ENCODE measurements around the gene PARS2. TPM values are rescaled to one million over a fixed set of nuclear protein-coding genes. Genes with fewer than 3 reads are reported as not detected.

The PARS2 gene
- total RNA-seq, 1 donor from 2014 or later, result 5.1 TPM

DNA sequence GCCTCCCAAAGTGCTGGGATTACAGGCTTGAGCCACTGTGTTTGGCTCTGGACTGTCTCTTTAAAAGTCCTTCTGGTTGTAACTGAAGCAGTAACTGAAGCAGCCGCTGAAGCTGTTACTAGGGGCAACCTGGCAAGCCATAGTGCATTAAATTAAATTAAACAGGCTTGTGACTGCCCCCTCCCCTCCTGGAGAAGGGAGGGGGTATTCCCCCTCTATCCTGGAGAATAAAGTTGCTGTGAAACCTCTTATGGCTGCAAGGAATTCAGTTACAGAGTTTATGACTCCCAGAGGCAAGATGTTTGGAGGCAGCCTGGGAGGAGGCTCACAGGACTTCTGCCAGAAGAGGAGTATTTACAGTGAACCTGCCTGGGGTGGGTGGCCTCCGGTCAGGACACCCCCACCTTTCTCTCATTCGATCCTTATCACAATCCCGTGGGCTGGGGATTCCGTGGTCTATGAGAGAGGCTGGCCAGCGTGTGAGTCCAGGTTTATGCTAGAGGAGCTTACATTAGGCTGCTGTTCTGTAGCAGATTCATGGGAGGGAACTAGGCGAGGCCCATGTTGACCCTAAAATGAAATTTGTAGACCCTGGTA lies 28.5 kb upstream of the PARS2 start:
- no peak for DNase-seq
- intact Hi-C loops (cut with micrococcal nuclease), result no loop called here

DNA sequence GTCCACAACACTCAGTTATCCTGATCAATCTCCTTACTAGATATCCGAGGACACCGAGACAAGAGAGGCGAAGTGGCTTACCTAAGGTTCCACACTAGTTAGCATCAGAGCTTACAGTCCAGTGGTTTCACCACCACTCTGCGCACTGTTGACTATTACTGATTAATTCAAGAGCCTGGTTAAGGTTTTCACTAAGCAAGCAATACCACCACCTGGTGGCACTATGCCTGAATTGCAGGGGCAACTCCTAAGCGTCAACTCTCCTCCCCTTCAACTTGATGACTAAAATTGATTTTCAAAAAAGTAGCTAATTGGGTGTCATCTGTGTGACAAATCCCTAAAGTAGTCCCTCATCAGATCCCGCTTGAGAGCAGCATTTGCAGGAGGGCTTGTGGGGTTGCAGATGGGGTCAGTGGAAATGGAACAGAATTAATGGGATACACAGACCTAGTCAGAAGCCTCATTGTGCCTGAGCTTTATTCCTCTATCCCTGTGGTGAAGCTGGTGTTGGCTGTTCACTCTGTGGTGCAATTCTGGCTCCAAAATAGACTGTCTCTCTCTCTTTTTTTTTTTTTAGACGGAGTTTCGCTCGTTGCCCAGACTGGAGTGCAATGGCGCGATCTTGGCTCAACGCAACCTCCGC lies 27.7 kb upstream of the PARS2 start:
- H3K36me3 ChIP-seq, result no peaks in the 10 kb centered on the region
- H3K4me3 ChIP-seq, result no peak overlapping the region
- H3K27me3 ChIP-seq (ENCODE audit: low read depth), result peaks cover 45% of the 10 kb centered on the region
- no peak for DNase-seq
- TF ChIP-seq, protein P1, sequence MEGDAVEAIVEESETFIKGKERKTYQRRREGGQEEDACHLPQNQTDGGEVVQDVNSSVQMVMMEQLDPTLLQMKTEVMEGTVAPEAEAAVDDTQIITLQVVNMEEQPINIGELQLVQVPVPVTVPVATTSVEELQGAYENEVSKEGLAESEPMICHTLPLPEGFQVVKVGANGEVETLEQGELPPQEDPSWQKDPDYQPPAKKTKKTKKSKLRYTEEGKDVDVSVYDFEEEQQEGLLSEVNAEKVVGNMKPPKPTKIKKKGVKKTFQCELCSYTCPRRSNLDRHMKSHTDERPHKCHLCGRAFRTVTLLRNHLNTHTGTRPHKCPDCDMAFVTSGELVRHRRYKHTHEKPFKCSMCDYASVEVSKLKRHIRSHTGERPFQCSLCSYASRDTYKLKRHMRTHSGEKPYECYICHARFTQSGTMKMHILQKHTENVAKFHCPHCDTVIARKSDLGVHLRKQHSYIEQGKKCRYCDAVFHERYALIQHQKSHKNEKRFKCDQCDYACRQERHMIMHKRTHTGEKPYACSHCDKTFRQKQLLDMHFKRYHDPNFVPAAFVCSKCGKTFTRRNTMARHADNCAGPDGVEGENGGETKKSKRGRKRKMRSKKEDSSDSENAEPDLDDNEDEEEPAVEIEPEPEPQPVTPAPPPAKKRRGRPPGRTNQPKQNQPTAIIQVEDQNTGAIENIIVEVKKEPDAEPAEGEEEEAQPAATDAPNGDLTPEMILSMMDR (IDR thresholded peaks at IDR 0.05; ENCODE audit: borderline replicate concordance), result peak; percentile 39
- H3K27ac ChIP-seq (replicated peaks), result no peak overlapping the region
- intact Hi-C loops (cut with micrococcal nuclease), result no loop called here
- H3K4me1 ChIP-seq, result no peaks in the 10 kb centered on the region
- H3K9me3 ChIP-seq (replicated peaks), result peaks cover 13% of the 10 kb centered on the region

More for the DNA sequence above, 28.5 kb upstream of the PARS2 start:
- H3K4me1 ChIP-seq, result no peaks in the 10 kb centered on the region
- H3K9me3 ChIP-seq (replicated peaks), result peaks cover 13% of the 10 kb centered on the region
- peaks cover 40% of the 10 kb centered on the region for H3K27me3 ChIP-seq (ENCODE audit: low read depth)
- TF ChIP-seq, protein P1 (IDR thresholded peaks at IDR 0.05; ENCODE audit: borderline replicate concordance), result no peak
- H3K27ac ChIP-seq (replicated peaks), result no peak overlapping the region
- no peaks in the 10 kb centered on the region for H3K36me3 ChIP-seq
- H3K4me3 ChIP-seq, result no peak overlapping the region

DNA sequence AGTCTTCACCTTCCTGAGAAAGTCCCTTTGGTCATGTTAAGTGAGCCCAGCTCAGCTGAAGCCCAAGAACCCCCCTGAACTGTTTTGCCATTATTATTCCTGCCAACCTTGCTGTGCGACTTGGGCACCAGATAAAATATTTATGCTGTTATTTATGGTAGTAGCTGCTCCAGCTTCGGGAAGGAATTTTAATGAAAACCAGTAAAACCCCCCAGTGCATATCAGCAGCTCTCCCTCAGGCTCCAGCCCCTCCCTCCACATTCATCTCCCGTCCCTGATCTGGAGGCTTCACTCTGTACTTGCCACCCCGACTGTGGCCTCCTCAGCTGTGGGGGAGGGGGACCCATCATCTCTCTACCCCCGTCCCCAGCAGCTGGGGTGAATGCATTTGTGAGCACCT lies 24.1 kb upstream of the PARS2 start:
- intact Hi-C loops (cut with micrococcal nuclease), result no loop called here
- peaks cover 51% of the 10 kb centered on the region for H3K27me3 ChIP-seq (ENCODE audit: low read depth)

DNA sequence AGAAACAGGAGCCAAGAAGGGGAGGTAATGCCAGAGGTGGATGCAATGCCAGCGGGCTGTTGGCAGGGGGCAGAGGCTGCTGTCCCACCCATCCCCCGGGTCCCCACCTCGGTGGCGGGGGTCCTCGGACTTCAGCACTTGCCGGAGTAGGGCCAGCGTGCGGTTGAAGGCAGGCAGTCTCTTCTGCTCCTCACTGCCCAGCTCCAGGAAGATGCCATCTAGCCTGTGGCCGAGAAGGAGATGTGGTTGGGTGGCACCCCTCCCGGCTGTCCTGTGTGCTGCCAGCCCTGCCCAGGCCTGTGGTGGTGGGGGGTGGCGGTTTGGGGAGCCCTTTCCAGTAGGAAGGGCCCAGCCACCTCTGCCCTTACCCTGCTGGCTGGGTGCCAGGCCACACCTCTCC lies 23.3 kb upstream of the PARS2 start:
- TF ChIP-seq, protein P1 (IDR thresholded peaks at IDR 0.05; ENCODE audit: borderline replicate concordance), result no peak
- no peak for DNase-seq
- intact Hi-C loops (cut with micrococcal nuclease), result no loop called here

More for the DNA sequence above, 24.1 kb upstream of the PARS2 start:
- no peak for DNase-seq
- Histone ChIP-seq H3K36me3 (no peaks in the 10 kb centered on the region), H3K27ac (replicated peaks) (no peak overlapping the region), H3K9me3 (replicated peaks) (peaks cover 13% of the 10 kb centered on the region), H3K4me3 (no peak overlapping the region), H3K4me1 (no peaks in the 10 kb centered on the region)
- TF ChIP-seq, protein P1 (IDR thresholded peaks at IDR 0.05; ENCODE audit: borderline replicate concordance), result no peak

DNA sequence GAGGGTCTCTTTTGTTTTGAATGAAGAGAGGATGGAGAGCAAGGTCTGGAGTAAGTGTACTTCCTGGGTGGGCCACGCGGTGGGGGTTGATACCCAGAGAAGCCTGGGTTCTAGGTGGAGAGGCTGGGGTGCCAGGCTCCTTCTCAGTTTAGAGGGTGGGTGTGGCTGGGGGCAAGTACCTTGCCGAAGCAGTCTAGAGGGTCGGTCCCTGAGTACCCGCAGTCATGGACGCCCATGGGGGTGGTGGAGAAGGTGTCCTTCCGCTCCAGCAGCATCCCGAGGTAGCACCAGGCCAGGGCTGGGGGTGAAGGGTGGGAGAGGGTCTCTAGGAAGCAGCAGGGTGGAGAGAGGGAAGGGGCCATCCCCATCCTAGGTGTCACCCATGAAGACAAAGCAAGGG lies 22.5 kb upstream of the PARS2 start:
- H3K36me3 ChIP-seq, result no peaks in the 10 kb centered on the region
- no peak overlapping the region for H3K27ac ChIP-seq (replicated peaks)
- H3K27me3 ChIP-seq (ENCODE audit: low read depth), result peaks cover 53% of the 10 kb centered on the region
- no peaks in the 10 kb centered on the region for H3K4me1 ChIP-seq
- DNase-seq, result no peak
- intact Hi-C loops (cut with micrococcal nuclease), result no loop called here
- TF ChIP-seq, protein P1 (IDR thresholded peaks at IDR 0.05; ENCODE audit: borderline replicate concordance), result no peak
- H3K4me3 ChIP-seq, result no peak overlapping the region
- H3K9me3 ChIP-seq (replicated peaks), result peaks cover 3% of the 10 kb centered on the region

More for the DNA sequence above, 23.3 kb upstream of the PARS2 start:
- no peaks in the 10 kb centered on the region for H3K4me1 ChIP-seq
- H3K27me3 ChIP-seq (ENCODE audit: low read depth), result peaks cover 53% of the 10 kb centered on the region
- H3K27ac ChIP-seq (replicated peaks), result no peak overlapping the region
- H3K36me3 ChIP-seq, result no peaks in the 10 kb centered on the region
- H3K9me3 ChIP-seq (replicated peaks), result peaks cover 11% of the 10 kb centered on the region
- no peak overlapping the region for H3K4me3 ChIP-seq
